Mesendoderm (in vitro differentiated cells): ENCODE data around the gene CDK12. TPM values are rescaled to one million over a fixed set of nuclear protein-coding genes. Genes with fewer than 3 reads are reported as not detected.

ENCODE experiments used
- DNase-seq: peaks from one replicate; pipeline ENCODE4 v3.0.0; 2013
- H2AK5ac ChIP-seq: 2 replicates; pipeline ENCODE4 v1.6.1; 2013; ENCODE audit warnings: low read length, inconsistent platforms
- H2BK120ac ChIP-seq: 2 replicates; pipeline ENCODE4 v1.6.1; 2013; ENCODE audit warnings: low read depth, mild to moderate bottlenecking, low read length, moderate library complexity, mixed read lengths
- H2BK15ac ChIP-seq: replicated peaks from 2 replicates; pipeline ENCODE4 v1.6.1; 2013; ENCODE audit warnings: low read depth, mild to moderate bottlenecking, moderate library complexity
- H2BK5ac ChIP-seq: 2 replicates; pipeline ENCODE4 v1.6.1; 2013; ENCODE audit warnings: low read length, inconsistent platforms
- H3K18ac ChIP-seq: 2 replicates; pipeline ENCODE4 v1.6.1; 2013; ENCODE audit warnings: mild to moderate bottlenecking, low read length, mixed read lengths
- H3K23ac ChIP-seq: one replicate; pipeline ENCODE4 v1.6.1; 2013; ENCODE audit warnings: low read length
- H3K27ac ChIP-seq: 2 replicates; pipeline ENCODE4 v1.5.1; 2013; ENCODE audit warnings: low read depth, mild to moderate bottlenecking, inconsistent platforms, low read length, moderate library complexity
- H3K27me3 ChIP-seq: 2 replicates; pipeline ENCODE4 v1.6.1; 2013; ENCODE audit warnings: low read length, control low read depth, mild to moderate bottlenecking, inconsistent platforms; ENCODE audit not compliant: insufficient read depth, poor library complexity
- H3K36me3 ChIP-seq: 2 replicates; pipeline ENCODE4 v1.6.1; 2013; ENCODE audit warnings: low read length, inconsistent platforms; ENCODE audit not compliant: control insufficient read depth, insufficient read depth
- H3K4ac ChIP-seq: one replicate; pipeline ENCODE4 v1.6.1; 2013; ENCODE audit warnings: low read depth, mild to moderate bottlenecking, low read length, moderate library complexity
- H3K4me1 ChIP-seq: 2 replicates; pipeline ENCODE4 v1.6.1; 2013; ENCODE audit warnings: low read depth, low read length, inconsistent platforms; ENCODE audit not compliant: control insufficient read depth
- H3K4me2 ChIP-seq: 2 replicates; pipeline ENCODE4 v1.6.1; 2013; ENCODE audit warnings: low read length
- H3K4me3 ChIP-seq: 2 replicates; pipeline ENCODE4 v1.5.1; 2013; ENCODE audit warnings: mild to moderate bottlenecking, low read length
- H3K56ac ChIP-seq: one replicate; pipeline ENCODE4 v1.6.1; 2013; ENCODE audit warnings: low read length
- H3K79me1 ChIP-seq: 2 replicates; pipeline ENCODE4 v1.6.1; 2013; ENCODE audit warnings: low read length, inconsistent platforms
- H3K79me2 ChIP-seq: 2 replicates; pipeline ENCODE4 v1.6.1; 2013; ENCODE audit warnings: mild to moderate bottlenecking, low read length; ENCODE audit not compliant: control insufficient read depth, insufficient read depth
- H3K9ac ChIP-seq: 2 replicates; pipeline ENCODE4 v1.6.1; 2013; ENCODE audit warnings: low read length, inconsistent platforms
- H4K5ac ChIP-seq: one replicate; pipeline ENCODE4 v1.6.1; 2013; ENCODE audit warnings: low read length
- H4K8ac ChIP-seq: one replicate; pipeline ENCODE4 v1.6.1; 2013; ENCODE audit warnings: low read depth, mild to moderate bottlenecking, control low read depth, low read length, moderate library complexity
- WGBS: extraction: QIAGEN DNeasy Blood & Tissue Kit; methylation state at CpG from one replicate; pipeline ENCODE4 v1.1.7; 2013; ENCODE audit warnings: low lambda C conversion rate, missing lambda C conversion rate; ENCODE audit not compliant: insufficient coverage; ENCODE audit errors: extremely low coverage; 5-methylcytosine and 5-hydroxymethylcytosine counted together
- small RNA-seq: library from polyadenylated mRNA; stranded (forward); fragments of <200 nt; extraction: miRNeasy Mini kit (QIAGEN cat#:217004); gene quantifications from one replicate; pipeline ENCODE3, GENCODE V24; 2013; ENCODE audit not compliant: insufficient read depth

Gene CDK12

GRCh38 chr17:39581071-39581758 lies 119.9 kb downstream of the CDK12 start:
- Histone ChIP-seq H2BK5ac (no peak overlapping the region), H3K4me2 (no peak overlapping the region), H3K56ac (no peak overlapping the region), H3K4me1 (peaks cover 4% of the 10 kb centered on the region), H2BK15ac (no peak overlapping the region), H3K23ac (no peak overlapping the region), H3K4ac (no peak overlapping the region), H3K79me1 (no peaks in the 10 kb centered on the region), H2BK120ac (no peak overlapping the region), H4K8ac (no peak overlapping the region), H3K9ac (no peak overlapping the region), H3K18ac (no peak overlapping the region), H2AK5ac (no peak overlapping the region), H3K79me2 (no peaks in the 10 kb centered on the region), H3K27me3 (no peaks in the 10 kb centered on the region), H4K5ac (no peak overlapping the region), H3K36me3 (no peaks in the 10 kb centered on the region), H3K27ac (no peak overlapping the region), H3K4me3 (no peak overlapping the region)
- DNase-seq: no peak
- WGBS: no CpG with 5 or more reads among the region's 20 CpGs

GRCh38 chr17:39581759-39582085 lies 120.4 kb downstream of the CDK12 start:
- Histone ChIP-seq H2BK5ac (no peak overlapping the region), H3K4ac (no peak overlapping the region), H4K8ac (no peak overlapping the region), H4K5ac (no peak overlapping the region), H3K27ac (no peak overlapping the region), H2BK15ac (no peak overlapping the region), H3K27me3 (no peaks in the 10 kb centered on the region), H2AK5ac (no peak overlapping the region), H3K23ac (no peak overlapping the region), H3K79me2 (no peaks in the 10 kb centered on the region), H3K4me1 (peaks cover 4% of the 10 kb centered on the region), H2BK120ac (no peak overlapping the region), H3K4me3 (no peak overlapping the region), H3K4me2 (no peak overlapping the region), H3K36me3 (no peaks in the 10 kb centered on the region), H3K79me1 (no peaks in the 10 kb centered on the region), H3K18ac (no peak overlapping the region), H3K9ac (no peak overlapping the region), H3K56ac (no peak overlapping the region)
- no peak for DNase-seq
- no CpG with 5 or more reads among the region's 4 CpGs for WGBS

GRCh38 chr17:39582658-39583057 lies 121.4 kb downstream of the CDK12 start:
- Histone ChIP-seq H3K79me2 (no peaks in the 10 kb centered on the region), H3K79me1 (no peaks in the 10 kb centered on the region), H3K27ac (no peak overlapping the region), H3K27me3 (no peaks in the 10 kb centered on the region), H4K5ac (no peak overlapping the region), H3K4ac (no peak overlapping the region), H2BK5ac (no peak overlapping the region), H3K18ac (no peak overlapping the region), H3K23ac (no peak overlapping the region), H3K4me1 (peaks cover 4% of the 10 kb centered on the region), H3K56ac (no peak overlapping the region), H2BK120ac (no peak overlapping the region), H2BK15ac (no peak overlapping the region), H3K4me3 (no peak overlapping the region), H4K8ac (no peak overlapping the region), H3K4me2 (no peak overlapping the region), H3K9ac (no peak overlapping the region), H3K36me3 (no peaks in the 10 kb centered on the region), H2AK5ac (no peak overlapping the region)
- WGBS: no CpG with 5 or more reads among the region's 2 CpGs
- DNase-seq: no peak

Small RNAs within 50 kb of the gene (small RNA-seq; reads per million reads assigned to genes)
- gene RNU6-233P: not detected
